ENCODE measurements around the gene BRD2. TPM values are rescaled to one million over a fixed set of nuclear protein-coding genes. Genes with fewer than 3 reads are reported as not detected.
"Not testable (repeated sequence)": the region's sequence is repeated elsewhere in the genome, so short reads cannot be mapped to it uniquely, and the experiment has no call there.

Gene BRD2
- total and polyA plus RNA-seq, 9 of the 15 experiments (the other 6 are each of a cell fraction or from before 2014, with no cell fraction given) = 19.0 to 252 (median 181) TPM

GRCh38 chr6:32942555-32943123 is 25.8 kb upstream of the BRD2 start:
- in situ Hi-C loops (cut with MboI); H3K9me3 ChIP-seq (replicated peaks; ENCODE audit: control insufficient read depth, insufficient read depth, low read depth, low read length); H4K20me1 ChIP-seq (replicated peaks; ENCODE audit: control insufficient read depth, insufficient read depth, low read length); FAIRE-seq; H3K9me1 ChIP-seq (ENCODE audit: control insufficient read depth, insufficient read depth, low read length); DNase-seq (ENCODE audit: extremely low read depth in 1 of 4, low spot score in 3 of 4); H3K79me2 ChIP-seq (ENCODE audit: control insufficient read depth, insufficient read depth, low read length); intact Hi-C loops (cut with micrococcal nuclease); H3K4me2 ChIP-seq (ENCODE audit: insufficient read depth, low read length); BruUV-seq (replicated peaks); H3K4me1 ChIP-seq (replicated peaks in 1 of 2; ENCODE audit: control insufficient read depth in 2 of 2, insufficient read depth in 2 of 2, low read length in 2 of 2); H3K27ac ChIP-seq (ENCODE audit: extremely low read depth, low read depth, low read length); H3K4me3 ChIP-seq; H3K36me3 ChIP-seq (ENCODE audit: control insufficient read depth, insufficient read depth, low read length); H3K9ac ChIP-seq (ENCODE audit: insufficient read depth in 1 of 2, low read depth in 2 of 2, low read length in 2 of 2); ATAC-seq; H2AFZ ChIP-seq (ENCODE audit: low read depth, low read length); TF ChIP-seq CEBPG (CRISPR knock-in tag; IDR thresholded peaks at IDR 0.05): not testable (repeated sequence)
- WGBS (ENCODE audit: insufficient coverage, low coverage, missing lambda C conversion rate) = 13% methylated on average over 9 of the region's 9 CpGs
- ChIA-PET POLR2A (interaction anchor here (1.1 to 2.2 kb wide), 7 partner anchors 10 to 39 kb away, joined by 3 to 12 read pairs (median 5); partner anchors contain the start of gene HLA-DMA), CTCF (ENCODE audit: low intra/inter-chr PET ratio) (interaction anchor here (0.8 kb wide), 1 partner anchor 8 kb away, joined by 5 read pairs; no protein-coding TSS in a partner anchor)
- TF ChIP-seq CEBPG (tag; conservative IDR thresholded peaks at IDR 0.05 in 1 of 2, IDR thresholded peaks at IDR 0.05 in 1 of 2) = 0 out of 4 replicates have a peak, but pooled peaks of 1 of the 2 experiments have one; percentile 28
- 0 out of 2 replicates have a peak, but pooled peaks have one; percentile 23 for TF ChIP-seq ZNF384 (IDR thresholded peaks at IDR 0.05; ENCODE audit: low read depth, low read length)
- H3K27me3 ChIP-seq (ENCODE audit: control insufficient read depth in 2 of 2, insufficient read depth in 2 of 2, low read length in 2 of 2) = peaks cover 14 to 25% of the 10 kb centered on the region in 2 experiments

Data from K562 (cell line).